Eye (tissue), 1 donor: ENCODE results near the gene CDKAL1.

ENCODE experiments used
- DNase-seq: peaks from one replicate; pipeline ENCODE4 v3.0.0-alpha.2; 2015

CDKAL1 gene

DNA sequence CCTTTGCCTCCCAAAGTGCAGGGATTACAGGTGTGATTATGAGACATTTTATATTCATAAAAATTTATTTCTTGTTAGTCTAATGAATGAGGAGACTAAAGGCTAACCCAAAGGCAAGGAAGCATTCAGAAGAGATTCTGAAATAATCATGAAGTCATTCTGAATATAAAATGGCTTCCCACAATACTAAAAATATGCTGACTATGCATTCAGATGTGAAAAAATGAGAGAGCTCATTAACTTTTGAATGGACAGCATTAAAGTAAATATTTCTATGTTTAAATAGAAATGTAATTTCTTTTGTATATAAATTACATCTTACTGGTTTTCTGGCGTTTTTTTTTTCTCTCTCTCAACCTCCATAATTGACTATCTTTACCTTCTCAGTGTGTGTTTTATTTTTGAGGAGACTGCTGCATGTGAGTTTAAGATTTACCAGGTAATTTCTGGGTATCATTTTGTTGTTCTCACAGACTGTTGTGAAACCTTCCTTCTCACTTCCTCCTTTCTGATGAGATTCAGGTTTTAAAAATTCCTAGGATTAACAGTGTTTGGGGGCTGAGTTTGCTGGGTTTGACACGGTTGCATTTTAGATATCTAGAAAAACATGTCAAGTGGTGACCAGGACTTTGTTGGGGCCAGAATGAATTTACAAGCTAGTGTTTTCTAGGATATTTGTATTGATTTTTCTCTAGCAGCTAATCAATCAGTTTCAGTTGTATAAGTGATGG lies 316.6 kb downstream of the CDKAL1 start:
- peak; percentile 3 for DNase-seq

DNA sequence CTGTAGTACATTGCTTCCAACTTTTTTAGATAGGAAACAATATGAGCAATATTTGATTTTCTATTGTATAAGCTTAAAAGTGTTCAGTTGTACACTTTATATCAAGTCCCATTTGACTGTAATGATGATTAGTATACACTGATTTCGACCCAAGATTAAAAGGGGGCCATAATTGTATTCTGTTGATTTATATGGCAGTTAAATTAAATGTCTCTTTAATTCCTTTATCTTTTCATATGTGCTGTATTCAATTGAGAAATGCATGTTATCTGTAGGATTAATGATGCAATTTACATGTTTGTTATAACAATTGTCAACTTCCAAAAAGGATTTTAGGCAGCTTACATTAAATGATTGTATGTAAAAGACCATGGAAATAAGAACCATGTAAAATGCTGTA lies 317.5 kb downstream of the CDKAL1 start:
- DNase-seq, result no peak

DNA sequence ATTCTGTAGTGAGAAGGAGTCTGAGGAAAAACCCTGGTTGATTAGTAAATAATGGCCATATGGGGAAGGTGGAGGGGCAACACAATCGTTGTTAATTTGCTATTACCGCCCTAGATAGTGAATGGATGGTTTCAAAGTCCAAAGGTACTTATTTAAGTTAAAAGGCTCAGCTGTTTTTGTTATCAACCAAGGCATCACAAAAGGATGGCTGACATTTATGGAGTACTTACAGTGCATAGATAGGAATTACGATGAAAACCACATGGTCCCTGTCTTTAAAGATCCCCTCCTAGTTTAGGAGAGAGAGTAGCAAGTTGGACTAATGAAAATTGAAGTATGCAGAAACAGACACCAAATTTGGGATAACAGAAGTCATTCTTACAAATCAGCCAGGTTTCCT lies 319.6 kb downstream of the CDKAL1 start:
- DNase-seq, result no peak

DNA sequence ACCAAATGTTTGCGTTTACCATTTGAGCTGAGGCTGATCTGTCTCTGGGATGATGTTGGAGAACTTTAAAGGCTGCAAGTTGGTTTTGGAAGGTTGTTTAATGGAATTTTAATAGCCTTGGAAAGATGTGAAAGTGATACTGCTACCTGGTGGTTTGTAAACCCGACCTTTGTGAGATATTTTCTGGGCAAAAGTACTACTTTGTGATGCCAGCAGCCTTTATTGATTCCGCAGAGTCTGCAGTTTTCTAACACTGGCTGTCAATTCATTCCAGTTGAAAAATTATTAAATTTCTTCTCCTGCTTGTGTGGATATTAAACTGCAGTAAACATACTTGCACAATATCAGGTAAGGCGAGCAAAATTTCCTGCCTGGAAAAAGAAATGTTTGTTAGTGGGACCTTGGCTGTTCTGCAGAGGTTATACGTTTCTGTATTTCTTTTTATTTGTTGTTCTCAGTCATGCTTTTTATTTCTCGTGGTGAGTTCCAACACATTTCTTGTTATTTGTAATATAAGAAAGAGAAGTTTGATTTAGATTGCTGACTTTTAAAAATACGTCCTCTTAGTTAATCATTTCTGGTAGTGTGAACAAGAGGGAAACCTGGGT lies 322.5 kb downstream of the CDKAL1 start:
- DNase-seq, result no peak

DNA sequence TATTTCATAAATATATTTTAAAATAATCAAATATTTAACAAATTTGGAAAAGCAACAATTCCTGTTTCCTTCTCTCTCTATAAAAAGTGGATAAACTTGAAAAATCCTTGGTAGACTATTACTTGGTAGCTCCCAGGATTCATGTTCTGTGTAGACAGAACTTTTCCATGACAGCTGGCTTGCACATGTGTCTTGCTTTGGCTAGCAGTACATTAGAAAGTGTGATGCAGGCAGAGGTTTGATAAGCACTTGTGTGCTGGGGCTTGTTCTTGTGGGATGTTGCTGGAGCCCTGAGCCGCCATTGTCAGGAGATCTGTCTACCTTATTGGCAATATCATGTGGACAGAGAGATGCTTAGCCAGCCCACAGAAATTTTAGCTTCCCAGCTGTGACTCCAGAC lies 327.2 kb downstream of the CDKAL1 start:
- DNase-seq, result no peak

DNA sequence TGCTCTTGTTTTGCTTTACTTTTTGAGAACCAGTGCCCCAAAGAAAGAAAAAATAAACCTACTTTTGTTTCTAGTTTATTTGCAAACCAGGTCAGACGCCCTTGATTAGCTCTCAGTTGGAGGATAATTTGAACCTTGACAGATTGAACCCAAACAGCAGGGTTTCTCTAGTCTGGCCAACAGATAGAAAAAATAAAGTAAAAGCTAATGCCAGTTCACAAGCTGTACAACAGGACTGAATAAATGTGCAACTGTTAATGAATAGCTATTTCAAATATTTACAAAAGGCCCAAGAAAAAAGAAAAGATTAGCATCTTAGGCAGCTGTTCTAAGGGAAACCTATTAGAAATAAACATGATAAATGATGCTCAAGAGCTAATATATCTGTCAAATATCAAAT lies 331.8 kb downstream of the CDKAL1 start:
- peak; percentile 18 for DNase-seq

DNA sequence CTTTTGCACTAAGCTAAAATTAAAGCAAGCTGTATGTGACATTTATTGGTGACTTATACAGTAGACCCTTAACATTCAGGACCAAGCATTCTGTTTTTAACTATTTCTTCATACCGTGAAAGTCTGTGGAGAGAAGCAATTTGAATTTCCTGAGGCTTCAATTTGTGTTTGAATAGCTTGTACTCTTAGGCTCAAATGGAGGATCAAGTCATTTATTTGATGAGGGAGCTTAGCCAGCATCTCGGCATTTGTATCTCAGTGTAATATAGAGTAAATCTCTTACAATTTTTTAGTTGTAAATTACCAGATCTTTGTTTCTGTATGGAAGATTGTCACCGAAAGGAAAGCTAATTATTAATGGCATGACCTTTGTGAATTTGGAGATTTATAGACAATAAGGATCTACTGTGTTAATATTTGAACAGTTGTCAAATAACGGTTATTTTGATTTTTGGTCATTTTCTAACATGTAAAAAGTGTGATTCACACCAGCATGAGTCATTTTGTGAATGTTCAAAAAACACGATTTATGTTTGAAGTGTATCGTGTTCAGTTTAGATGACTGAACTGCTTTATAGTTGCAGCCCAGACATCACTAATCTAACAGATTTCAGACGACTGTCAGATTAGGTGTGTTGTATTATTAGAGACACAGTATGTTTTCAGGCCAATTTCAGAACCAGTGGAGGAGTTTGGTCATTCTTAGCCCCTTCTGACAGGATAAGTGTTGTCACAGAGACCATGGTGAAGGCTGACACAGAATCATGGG lies 332.9 kb downstream of the CDKAL1 start:
- DNase-seq, result no peak

DNA sequence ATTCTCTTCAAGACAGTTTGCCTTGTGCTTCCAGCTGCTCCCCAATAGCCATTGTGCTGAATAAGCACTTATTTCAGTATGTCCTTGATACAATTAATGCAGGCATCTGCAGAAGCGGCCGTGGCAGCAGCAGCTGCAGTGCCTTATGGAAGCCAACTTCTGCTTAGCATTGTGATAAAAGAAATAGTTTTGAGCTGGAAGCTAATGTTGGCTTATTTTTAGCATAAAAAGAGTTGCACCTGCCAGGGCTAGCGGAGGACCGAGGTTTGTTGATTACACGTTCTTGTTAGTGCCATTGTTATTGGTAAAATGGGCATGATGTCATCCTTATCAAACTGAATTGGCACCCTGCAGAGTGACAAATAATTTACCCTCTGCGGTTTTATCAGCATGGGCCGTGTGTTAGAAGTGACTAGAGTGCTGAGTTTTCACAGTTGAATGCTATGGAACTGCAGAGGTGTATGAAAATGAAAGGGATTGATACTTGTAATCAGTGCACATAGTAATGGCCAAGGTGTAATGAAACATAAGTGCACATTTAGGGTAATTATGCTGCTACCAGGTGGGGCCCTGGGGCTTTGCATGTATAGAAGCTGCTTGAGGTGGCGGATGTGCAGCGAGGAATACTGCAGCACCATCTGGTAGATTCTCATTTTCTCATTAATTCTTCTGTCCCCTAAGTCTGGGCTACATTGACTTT lies 334.3 kb downstream of the CDKAL1 start:
- peak; percentile 84 for DNase-seq

DNA sequence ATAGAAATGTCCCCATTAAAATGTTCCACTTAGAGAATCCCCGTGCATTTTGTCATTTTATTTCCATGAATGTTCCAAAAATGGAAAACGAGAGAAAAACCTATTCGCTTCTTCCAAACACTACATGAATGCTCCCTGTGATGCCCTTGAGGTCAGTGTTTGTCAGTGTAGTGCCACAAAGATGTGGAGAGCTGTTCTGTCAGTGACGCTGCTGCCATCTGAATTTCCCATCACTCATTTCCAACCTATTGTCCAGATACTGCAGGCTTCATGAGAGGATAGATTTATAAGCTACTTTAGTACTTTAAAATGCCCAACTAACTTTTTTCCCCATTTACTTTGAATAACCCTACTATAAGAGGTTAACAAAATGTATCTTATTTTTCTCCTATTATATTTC lies 335.8 kb downstream of the CDKAL1 start:
- no peak for DNase-seq

DNA sequence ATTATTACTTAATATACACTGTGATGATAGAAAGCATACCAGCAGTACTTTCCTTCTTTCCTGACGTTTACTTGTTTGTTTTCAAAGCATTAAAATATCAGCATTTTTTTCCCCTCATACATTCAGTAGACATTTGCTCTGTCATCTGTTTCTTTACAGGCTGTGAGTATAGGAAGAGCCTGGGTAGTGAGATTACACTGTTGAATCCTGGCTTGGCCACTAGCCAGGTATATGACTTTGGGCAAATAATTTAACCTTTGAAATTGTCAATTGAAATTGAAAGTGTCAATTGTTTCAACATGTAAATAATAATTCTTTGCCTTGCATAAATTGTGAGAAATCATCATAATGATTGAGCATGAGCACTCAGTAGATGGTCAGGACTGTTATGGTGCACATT lies 336.2 kb downstream of the CDKAL1 start:
- no peak for DNase-seq

DNA sequence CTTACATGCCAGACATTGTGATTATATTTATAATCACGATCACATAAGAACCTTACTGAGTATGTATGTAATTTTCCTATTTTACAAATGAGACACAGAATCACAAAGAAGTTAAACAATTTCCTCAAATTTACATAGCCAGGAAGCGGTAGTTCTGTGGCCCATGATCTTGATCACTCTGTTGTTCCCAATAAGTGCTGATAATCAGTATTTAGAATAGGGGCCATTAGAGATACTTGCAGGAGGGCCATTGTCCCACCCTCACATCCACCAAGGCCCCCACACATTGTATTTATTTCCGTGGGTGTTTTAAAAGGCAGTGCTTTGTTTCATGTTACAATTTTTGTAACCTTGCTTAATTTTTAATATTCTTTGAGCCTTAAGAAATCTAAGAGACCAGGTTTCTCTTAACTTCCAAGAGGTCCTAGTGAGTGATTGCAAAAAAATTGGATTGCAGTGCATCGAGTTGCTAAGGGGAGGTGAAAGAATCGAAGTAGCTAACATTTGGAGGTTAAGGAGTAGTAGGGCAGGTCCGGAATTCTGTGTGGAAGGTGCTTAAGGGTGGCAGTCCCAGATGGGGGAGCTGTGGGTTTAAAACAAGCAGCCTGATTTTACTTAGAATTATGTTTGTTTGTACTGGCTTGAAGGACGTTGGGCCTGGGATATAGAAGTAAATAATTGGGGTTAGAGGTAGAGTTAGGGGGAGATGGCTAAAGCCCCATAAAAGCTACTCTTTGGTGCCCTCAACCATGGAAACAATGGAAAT lies 339.4 kb downstream of the CDKAL1 start:
- DNase-seq, result no peak

DNA sequence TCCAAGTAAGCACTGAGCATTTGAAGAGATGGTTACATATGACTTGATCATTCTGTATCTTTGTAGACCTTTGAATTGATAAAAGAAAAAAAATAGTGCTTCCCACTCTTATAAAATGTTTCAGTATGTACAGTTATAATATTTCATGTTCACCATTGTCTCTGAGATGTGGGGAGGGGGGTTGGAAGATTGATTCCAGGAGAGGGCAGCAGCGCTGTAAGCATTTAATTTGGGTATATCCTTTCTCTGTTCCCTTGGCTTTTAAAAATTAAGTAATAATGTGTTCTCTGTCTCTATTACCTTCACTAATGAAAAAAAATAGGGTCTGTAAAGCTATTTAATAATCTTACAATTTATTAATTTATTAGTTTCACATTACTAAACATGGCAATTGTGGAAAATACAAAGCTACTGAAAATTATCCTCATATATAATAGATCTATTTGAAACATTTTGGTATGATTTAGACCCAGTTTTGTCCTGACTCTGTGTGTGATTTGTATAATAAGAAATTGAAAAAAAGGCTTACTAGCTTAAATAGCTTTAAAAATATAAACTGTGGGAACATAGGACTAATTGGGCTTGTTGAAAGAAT lies 341.2 kb downstream of the CDKAL1 start:
- DNase-seq, result peak; percentile 78

DNA sequence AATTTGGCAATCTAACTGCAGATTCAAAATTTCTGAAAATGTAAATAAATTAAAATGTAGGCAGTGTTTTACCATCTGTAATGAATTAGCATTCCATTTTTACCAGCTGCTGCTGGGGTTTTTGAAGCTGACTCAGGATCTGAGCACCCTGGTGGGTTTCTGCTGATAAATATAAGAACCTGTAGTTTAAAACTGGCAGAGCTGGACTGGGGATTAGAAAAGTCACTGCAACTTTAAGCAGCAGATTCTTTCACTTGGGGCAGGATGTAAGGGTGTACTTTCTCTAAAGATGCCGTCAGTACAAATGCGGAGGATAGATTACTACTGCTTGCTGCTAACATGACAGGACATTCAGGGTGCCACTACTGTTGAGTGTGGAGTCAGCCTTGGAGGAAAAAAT lies 341.8 kb downstream of the CDKAL1 start:
- DNase-seq, result peak; percentile 65

DNA sequence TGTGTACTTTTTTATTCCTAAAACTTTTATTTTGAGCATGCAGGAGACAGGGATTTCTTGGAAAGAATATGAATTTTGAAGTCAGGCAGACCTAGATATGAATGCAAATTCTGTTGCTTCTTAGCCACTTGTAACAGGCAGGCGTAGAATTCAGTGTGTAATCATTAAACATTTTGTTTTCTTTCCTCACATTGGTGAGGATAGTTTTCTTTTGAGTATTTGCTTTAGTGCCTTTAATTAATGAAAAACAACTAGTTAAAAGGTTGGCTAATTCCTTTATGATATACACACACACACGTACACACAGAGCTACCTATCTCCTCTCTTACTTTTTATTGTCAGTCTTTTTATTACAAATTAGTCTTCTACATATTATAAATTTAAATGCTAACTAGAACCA lies 342.3 kb downstream of the CDKAL1 start:
- no peak for DNase-seq

DNA sequence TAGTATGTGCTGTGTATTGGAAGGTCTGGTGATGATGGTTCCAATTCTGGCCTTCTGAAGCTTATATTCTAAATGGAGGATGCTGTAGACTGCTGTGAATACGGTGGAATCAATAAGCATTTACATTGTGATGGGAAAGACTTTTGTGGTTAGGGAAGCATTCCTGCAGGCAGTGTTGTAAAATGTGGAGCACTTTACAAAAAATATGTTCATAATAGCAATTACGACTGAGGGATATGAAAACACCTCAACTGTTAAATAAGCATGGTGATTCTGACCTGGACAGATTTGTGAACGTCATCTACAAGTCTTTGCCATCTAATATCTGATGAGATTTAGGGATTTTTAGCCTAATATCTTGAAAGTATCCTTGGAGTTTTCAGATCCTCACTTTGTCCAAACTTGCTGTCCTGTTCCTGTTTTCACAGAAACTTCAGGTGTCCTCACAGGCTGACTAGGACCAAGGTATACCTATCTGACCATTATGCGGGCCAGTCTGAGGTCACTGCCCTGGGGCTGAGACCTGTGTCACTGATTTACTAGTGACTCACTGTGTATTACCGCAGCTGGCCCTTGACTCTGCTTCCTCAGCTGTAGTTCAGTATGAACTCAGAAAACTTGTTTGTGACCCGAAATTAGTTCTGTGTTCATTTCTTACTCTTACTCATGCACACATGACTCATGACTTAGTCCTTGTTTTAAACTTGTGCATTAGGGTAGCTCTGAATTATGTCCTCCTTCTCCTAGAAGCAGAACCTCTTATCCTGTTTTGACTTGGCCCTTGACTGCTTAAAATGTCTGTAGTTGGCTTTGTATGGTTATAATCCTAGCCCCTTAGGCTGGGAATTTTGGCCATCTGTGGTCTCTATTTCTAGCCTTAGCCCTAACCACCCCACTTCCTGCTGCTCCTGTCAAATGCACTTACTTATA lies 343.0 kb downstream of the CDKAL1 start:
- no peak for DNase-seq

DNA sequence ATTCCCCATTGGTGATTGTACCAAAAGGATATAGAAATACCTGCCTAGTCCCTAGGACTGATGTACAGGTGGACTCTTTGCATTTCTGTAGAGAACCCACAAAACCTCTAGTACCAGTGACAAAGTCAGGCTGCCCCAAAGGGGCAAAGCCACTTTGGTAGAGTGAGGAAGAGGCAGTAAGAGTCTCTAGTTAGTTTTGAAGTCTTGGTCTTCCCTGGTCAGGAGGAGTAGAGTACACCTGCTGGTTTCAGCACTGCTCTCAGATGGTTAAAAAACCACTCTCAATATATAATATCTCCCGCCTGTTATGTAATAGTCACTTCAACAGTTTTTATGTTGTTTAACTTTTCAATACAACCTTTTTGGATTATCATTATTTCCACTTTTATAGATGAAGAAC lies 344.9 kb downstream of the CDKAL1 start:
- no peak for DNase-seq

DNA sequence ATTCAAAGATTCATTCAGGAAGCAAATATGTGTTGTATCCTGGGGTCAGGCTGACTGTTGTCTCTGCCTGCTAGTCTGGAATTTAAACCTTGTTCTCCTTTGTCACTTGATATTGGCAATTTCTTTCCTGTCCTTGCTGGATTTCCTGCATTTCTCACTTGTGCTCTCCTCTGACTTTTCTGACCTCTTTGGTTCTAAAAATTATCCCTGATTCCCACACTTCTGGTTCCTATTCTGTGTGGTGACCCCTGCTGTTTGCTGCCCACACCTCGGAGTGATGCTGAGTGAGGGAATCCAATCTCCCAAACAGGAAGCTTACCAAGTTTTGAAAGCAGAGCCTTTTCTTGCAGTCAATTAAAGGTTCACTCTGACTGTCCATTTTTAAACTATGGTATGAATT lies 345.3 kb downstream of the CDKAL1 start:
- DNase-seq, result no peak

DNA sequence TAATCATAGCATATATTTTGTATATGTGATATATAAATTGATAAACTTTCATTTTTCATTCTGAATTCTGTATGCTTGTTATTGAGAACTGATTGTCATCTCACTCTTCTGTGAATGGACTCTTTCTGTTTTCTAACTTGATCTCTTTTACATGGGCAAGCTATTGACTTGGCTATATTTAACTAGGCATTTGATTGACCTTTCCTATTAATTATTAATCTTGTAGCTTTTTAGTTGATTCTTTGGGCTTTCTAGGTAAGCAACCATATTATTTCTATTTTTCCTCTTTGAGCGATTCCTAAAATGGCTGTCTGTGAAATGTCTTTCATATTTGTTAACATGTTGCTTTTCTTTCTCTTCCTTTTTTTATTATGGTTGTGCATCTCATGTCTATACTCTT lies 347.1 kb downstream of the CDKAL1 start:
- DNase-seq, result no peak

DNA sequence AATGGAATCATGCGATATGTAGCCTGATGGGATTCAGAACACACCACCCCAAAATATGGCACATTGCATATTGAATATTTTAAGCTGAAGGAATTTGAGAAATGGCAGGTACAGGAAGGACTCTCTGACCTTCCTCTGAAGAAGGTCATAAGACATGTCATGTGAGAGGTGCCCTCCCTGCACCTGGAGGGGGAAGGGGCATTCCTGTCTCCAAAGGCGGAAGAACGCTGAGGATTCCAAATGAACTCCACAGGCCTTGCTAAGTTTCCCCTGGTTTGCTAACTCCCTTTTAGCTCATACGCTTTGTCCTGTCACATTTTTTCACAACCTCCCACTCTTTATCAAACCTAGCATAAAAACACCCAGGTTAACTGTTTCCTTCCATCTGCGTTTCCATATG lies 347.8 kb downstream of the CDKAL1 start:
- no peak for DNase-seq

DNA sequence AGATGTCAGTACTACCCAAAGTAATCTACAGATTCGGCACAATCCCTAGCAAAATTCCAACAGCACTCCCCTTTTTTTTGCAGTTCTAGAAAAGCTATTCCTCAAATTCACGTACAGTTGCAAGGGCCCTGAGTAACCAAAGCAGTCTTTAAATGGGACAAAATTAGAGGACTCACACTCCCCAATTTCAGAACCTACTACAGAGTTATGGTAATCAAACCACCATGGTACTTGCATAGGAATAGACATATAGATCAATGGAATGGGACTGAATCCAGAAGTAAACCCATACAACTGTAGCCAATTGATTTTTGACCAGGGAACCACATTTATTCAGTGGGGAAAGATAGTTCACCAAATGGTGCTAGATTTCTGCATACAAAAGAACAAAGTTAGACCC lies 350.8 kb downstream of the CDKAL1 start:
- DNase-seq, result no peak

DNA sequence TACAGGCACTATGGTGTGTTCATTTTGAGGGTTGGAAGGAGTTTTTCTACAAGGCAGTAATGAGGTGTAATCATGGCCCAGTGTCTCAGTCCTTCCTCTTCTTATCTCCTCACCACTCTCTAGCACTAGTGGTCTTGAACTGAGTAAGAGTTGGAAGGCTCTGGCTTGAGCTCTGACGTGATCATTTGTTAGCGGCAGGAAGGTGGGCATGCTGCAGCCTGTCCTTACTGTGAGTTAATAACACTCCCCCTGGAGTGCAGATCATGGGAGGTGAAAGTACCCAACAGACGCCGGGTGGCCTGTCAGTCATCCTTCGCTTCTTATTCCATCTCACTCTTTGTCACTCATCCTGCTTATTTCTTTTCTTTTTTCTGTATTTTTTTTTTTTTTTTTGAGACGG lies 356.9 kb downstream of the CDKAL1 start:
- DNase-seq, result no peak
